K562 (cell line): ENCODE measurements around the gene PEX7. TPM values are rescaled to one million over a fixed set of nuclear protein-coding genes. Genes with fewer than 3 reads are reported as not detected.

Source experiments
- GATA2 ChIP-seq: sonication (generic); formaldehyde crosslinking; IDR thresholded peaks from 2 replicates; pipeline ENCODE4 v1.4.0; 2020; ENCODE audit warnings: mild to moderate bottlenecking, missing genetic modification reagents
- HNRNPK ChIP-seq: fragments of 200-400 bp; formaldehyde crosslinking; IDR thresholded peaks from one replicate; pipeline ENCODE4 v1.6.1; 2018; ENCODE audit warnings: mild to moderate bottlenecking, low read depth, low read length; ENCODE audit not compliant: poor library complexity, severe bottlenecking
- LEF1 ChIP-seq: fragments of 450-650 bp; IDR thresholded peaks from 2 replicates; pipeline ENCODE4 v1.6.1; 2016; ENCODE audit warnings: mild to moderate bottlenecking
- NR2C1 ChIP-seq, 2 experiments: fragments of 450-650 bp; IDR thresholded peaks; 2 replicates each; pipeline ENCODE4 v1.6.1; 2017; ENCODE audit warnings: mild to moderate bottlenecking in 2 of 2, antibody characterized with exemption in 1 of 2, inconsistent platforms in 1 of 2, missing compliant biosample characterization in 1 of 2, missing genetic modification characterization in 1 of 2
- NR4A1 ChIP-seq, 2 experiments: fragments of 250-450 bp in 1 of 2; fragments of 450-650 bp in 1 of 2; sonication (Bioruptor Pico) in 1 of 2; IDR thresholded peaks; 2 replicates each; pipeline versions ENCODE4 v1.4.0 to v1.6.1; 2016 to 2020; ENCODE audit warnings: mild to moderate bottlenecking in 2 of 2, missing compliant biosample characterization in 1 of 2, missing genetic modification characterization in 1 of 2, moderate library complexity in 1 of 2
- RFX1 ChIP-seq: fragments of 450-650 bp; IDR thresholded peaks from 2 replicates; pipeline ENCODE4 v1.6.1; 2016; ENCODE audit warnings: mild to moderate bottlenecking, moderate library complexity
- TEAD4 ChIP-seq, 2 experiments: sonication (generic) in 1 of 2; formaldehyde crosslinking in 1 of 2; IDR thresholded peaks; 2 replicates each; pipeline versions ENCODE4 v1.6.1 to v1.8.0; 2012 to 2022; ENCODE audit warnings: borderline replicate concordance in 1 of 2, inconsistent platforms in 1 of 2, low read length in 1 of 2, mild to moderate bottlenecking in 1 of 2, missing genetic modification reagents in 1 of 2
- ZNF124 ChIP-seq: sonication (generic); formaldehyde crosslinking; IDR thresholded peaks from 2 replicates; pipeline ENCODE4 v1.8.1; 2022; ENCODE audit warnings: missing genetic modification reagents
- ZNF232 ChIP-seq: sonication (generic); formaldehyde crosslinking; IDR thresholded peaks from 2 replicates; pipeline ENCODE4 v1.8.0; 2022; ENCODE audit warnings: mild to moderate bottlenecking, missing genetic modification reagents
- ZNF316 ChIP-seq: fragments of 450-650 bp; IDR thresholded peaks from 2 replicates; pipeline ENCODE4 v1.6.1; 2016
- polyA plus RNA-seq, 8 experiments: library from polyadenylated mRNA; depleted of rRNA in 4 of 8; stranded (reverse) in 5 of 8; unstranded in 3 of 8; fragments of >200 nt; fragmentation: Nextera tagmentation in 2 of 8; fragmentation: Illumina TruSeq in 1 of 8; extraction: Ambion mirVana in 2 of 8; extraction: Trizol in 1 of 8; gene quantifications; 2 replicates each; pipeline versions ENCODE4 v1.2.1 to v1.2.3, GENCODE V29; 2011 to 2014; ENCODE audit warnings: inconsistent platforms in 1 of 8, missing spikeins in 1 of 8
- total RNA-seq, 7 experiments: library from RNA; depleted of rRNA in 6 of 7; stranded (reverse); fragments of >200 nt in 6 of 7; fragmentation: Illumina TruSeq in 2 of 7; extraction: Trizol in 2 of 7; gene quantifications; 2 replicates each; pipeline versions ENCODE4 v1.2.1 to v1.2.3, GENCODE V29; 2011 to 2021; ENCODE audit warnings: low replicate concordance in 1 of 7
- TF ChIP-seq, protein P1 (sequence below): sonication (generic); formaldehyde crosslinking; IDR thresholded peaks from 2 replicates; pipeline ENCODE4 v1.8.0; 2023; ENCODE audit warnings: missing genetic modification reagents, mild to moderate bottlenecking, borderline replicate concordance
- TF ChIP-seq, protein P2 (sequence below): fragments of 250-450 bp; sonication (Bioruptor Pico); IDR thresholded peaks from 2 replicates; pipeline ENCODE4 v1.8.0; 2021; ENCODE audit warnings: borderline replicate concordance, mild to moderate bottlenecking, moderate library complexity; ENCODE audit not compliant: poor library complexity, severe bottlenecking
- TF ChIP-seq, protein P3 (sequence below), 3 experiments: fragments of 200-800 bp in 1 of 3; fragments of 250-450 bp in 1 of 3; fragments of 450-650 bp in 1 of 3; sonication (Bioruptor Pico) in 1 of 3; sonication (Bioruptor generic) in 1 of 3; formaldehyde crosslinking in 1 of 3; IDR thresholded peaks; 2 replicates each; pipeline versions ENCODE4 v1.6.1 to v1.8.0; 2016 to 2022; ENCODE audit warnings: mild to moderate bottlenecking in 2 of 3, missing genetic modification characterization in 2 of 3, missing compliant biosample characterization in 1 of 3, moderate library complexity in 1 of 3
- TF ChIP-seq, protein P4 (sequence below): fragments of 250-450 bp; sonication (Bioruptor Pico); IDR thresholded peaks from 2 replicates; pipeline ENCODE4 v1.4.0; 2020; ENCODE audit warnings: mild to moderate bottlenecking

The PEX7 gene
- total and polyA plus RNA-seq, 9 of the 15 experiments (the other 6 are each of a cell fraction or from before 2014, with no cell fraction given) = 1.6 to 12.9 (median 9.1) TPM

DNA sequence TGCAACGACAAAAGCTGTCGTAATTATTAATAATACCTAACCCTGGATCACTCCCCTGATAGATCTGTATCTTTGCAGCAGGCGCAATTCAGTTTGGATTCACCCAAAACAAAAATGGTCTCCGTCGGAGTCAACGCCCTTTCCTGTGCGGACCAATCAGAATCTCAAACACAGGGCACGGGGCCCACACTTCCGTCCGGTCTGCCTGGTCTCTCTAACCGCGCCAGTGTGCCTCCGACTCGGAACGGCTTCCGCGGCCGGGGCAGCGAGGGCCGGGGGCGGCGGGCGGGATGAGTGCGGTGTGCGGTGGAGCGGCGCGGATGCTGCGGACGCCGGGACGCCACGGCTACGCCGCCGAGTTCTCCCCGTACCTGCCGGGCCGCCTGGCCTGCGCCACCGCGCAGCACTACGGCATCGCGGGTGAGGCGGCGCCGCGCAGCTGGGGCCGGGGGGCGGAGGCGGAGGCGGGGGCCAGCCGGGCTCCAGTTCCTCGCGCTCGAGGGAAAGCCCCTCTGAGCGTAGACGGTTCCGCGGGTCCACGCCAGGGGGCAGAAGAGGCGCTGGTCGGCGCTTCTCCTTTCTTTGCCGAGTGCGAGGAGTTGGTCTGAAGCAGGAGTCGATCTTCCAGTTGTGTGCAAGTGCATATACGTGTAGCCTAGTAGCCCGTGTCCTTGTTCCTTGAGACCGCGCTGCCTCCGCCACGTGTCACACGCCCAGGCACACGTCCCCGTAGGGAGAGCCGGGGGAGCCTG is at the start of gene PEX7 (continued):
- TF ChIP-seq, protein P1, sequence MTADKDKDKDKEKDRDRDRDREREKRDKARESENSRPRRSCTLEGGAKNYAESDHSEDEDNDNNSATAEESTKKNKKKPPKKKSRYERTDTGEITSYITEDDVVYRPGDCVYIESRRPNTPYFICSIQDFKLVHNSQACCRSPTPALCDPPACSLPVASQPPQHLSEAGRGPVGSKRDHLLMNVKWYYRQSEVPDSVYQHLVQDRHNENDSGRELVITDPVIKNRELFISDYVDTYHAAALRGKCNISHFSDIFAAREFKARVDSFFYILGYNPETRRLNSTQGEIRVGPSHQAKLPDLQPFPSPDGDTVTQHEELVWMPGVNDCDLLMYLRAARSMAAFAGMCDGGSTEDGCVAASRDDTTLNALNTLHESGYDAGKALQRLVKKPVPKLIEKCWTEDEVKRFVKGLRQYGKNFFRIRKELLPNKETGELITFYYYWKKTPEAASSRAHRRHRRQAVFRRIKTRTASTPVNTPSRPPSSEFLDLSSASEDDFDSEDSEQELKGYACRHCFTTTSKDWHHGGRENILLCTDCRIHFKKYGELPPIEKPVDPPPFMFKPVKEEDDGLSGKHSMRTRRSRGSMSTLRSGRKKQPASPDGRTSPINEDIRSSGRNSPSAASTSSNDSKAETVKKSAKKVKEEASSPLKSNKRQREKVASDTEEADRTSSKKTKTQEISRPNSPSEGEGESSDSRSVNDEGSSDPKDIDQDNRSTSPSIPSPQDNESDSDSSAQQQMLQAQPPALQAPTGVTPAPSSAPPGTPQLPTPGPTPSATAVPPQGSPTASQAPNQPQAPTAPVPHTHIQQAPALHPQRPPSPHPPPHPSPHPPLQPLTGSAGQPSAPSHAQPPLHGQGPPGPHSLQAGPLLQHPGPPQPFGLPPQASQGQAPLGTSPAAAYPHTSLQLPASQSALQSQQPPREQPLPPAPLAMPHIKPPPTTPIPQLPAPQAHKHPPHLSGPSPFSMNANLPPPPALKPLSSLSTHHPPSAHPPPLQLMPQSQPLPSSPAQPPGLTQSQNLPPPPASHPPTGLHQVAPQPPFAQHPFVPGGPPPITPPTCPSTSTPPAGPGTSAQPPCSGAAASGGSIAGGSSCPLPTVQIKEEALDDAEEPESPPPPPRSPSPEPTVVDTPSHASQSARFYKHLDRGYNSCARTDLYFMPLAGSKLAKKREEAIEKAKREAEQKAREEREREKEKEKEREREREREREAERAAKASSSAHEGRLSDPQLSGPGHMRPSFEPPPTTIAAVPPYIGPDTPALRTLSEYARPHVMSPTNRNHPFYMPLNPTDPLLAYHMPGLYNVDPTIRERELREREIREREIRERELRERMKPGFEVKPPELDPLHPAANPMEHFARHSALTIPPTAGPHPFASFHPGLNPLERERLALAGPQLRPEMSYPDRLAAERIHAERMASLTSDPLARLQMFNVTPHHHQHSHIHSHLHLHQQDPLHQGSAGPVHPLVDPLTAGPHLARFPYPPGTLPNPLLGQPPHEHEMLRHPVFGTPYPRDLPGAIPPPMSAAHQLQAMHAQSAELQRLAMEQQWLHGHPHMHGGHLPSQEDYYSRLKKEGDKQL (CRISPR knock-in tag) = no peak
- TF ChIP-seq ZNF232 (no peak), NR2C1 (IDR thresholded peaks at IDR 0.05) (no peak), NR2C1 (tag; IDR thresholded peaks at IDR 0.05) (no peak), ZNF316 (no peak), RFX1 (no peak), LEF1 (no peak), TEAD4 (IDR thresholded peaks at IDR 0.05; ENCODE audit: low read length) (peak; percentile 13; the same call in 1 of the 2 replicates), TEAD4 (CRISPR knock-in tag; IDR thresholded peaks at IDR 0.05; ENCODE audit: borderline replicate concordance) (no peak), HNRNPK (no peak), GATA2 (CRISPR knock-in tag) (peak; percentile 82), ZNF124 (no peak), NR4A1 (CRISPR knock-in tag; IDR thresholded peaks at IDR 0.05) (no peak), NR4A1 (tag; IDR thresholded peaks at IDR 0.05) (no peak)
- TF ChIP-seq, protein P2, sequence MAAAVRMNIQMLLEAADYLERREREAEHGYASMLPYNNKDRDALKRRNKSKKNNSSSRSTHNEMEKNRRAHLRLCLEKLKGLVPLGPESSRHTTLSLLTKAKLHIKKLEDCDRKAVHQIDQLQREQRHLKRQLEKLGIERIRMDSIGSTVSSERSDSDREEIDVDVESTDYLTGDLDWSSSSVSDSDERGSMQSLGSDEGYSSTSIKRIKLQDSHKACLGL (CRISPR knock-in tag) = no peak
- TF ChIP-seq, protein P3, sequence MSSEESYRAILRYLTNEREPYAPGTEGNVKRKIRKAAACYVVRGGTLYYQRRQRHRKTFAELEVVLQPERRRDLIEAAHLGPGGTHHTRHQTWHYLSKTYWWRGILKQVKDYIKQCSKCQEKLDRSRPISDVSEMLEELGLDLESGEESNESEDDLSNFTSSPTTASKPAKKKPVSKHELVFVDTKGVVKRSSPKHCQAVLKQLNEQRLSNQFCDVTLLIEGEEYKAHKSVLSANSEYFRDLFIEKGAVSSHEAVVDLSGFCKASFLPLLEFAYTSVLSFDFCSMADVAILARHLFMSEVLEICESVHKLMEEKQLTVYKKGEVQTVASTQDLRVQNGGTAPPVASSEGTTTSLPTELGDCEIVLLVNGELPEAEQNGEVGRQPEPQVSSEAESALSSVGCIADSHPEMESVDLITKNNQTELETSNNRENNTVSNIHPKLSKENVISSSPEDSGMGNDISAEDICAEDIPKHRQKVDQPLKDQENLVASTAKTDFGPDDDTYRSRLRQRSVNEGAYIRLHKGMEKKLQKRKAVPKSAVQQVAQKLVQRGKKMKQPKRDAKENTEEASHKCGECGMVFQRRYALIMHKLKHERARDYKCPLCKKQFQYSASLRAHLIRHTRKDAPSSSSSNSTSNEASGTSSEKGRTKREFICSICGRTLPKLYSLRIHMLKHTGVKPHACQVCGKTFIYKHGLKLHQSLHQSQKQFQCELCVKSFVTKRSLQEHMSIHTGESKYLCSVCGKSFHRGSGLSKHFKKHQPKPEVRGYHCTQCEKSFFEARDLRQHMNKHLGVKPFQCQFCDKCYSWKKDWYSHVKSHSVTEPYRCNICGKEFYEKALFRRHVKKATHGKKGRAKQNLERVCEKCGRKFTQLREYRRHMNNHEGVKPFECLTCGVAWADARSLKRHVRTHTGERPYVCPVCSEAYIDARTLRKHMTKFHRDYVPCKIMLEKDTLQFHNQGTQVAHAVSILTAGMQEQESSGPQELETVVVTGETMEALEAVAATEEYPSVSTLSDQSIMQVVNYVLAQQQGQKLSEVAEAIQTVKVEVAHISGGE (CRISPR knock-in tag; IDR thresholded peaks at IDR 0.05) = peak in 2 of 3 experiments; percentile 51 to 79; a peak in 3 of 6 replicates
- TF ChIP-seq, protein P4, sequence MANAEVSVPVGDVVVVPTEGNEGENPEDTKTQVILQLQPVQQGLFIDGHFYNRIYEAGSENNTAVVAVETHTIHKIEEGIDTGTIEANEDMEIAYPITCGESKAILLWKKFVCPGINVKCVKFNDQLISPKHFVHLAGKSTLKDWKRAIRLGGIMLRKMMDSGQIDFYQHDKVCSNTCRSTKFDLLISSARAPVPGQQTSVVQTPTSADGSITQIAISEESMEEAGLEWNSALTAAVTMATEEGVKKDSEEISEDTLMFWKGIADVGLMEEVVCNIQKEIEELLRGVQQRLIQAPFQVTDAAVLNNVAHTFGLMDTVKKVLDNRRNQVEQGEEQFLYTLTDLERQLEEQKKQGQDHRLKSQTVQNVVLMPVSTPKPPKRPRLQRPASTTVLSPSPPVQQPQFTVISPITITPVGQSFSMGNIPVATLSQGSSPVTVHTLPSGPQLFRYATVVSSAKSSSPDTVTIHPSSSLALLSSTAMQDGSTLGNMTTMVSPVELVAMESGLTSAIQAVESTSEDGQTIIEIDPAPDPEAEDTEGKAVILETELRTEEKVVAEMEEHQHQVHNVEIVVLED (CRISPR knock-in tag) = peak; percentile 63
